HCT116 (cell line): ENCODE data around the gene DOCK4. TPM values are rescaled to one million over a fixed set of nuclear protein-coding genes. Genes with fewer than 3 reads are reported as not detected.

Source experiments
- ATAC-seq: fragments of 200-7000 bp; cut with Tn5 transposase; 2 replicates; pipeline ENCODE4 v1.9.1; 2020; ENCODE audit warnings: mild to moderate bottlenecking, moderate library complexity
- BruUV-seq: library from RNA; stranded (reverse); fragments of 400-500 nt; replicated peaks from 2 replicates; lab custom pipeline; 2021; lab: Mats Ljungman, UMichigan
- CTCF ChIA-PET: fragments of 300-600 bp; sonication (Branson Sonifier 250); formaldehyde crosslinking; loops from one replicate; lab custom pipeline; 2021; ENCODE audit warnings: antibody characterized with exemption; lab: Charles Lee
- POLR2A ChIA-PET: fragments of 300-600, 350-600 bp; sonication (Branson Sonifier 250); formaldehyde crosslinking; loops from one replicate; lab custom pipeline; 2021; ENCODE audit warnings: antibody characterized with exemption; lab: Charles Lee
- RAD21 ChIA-PET, 2 experiments: fragments of 300-600 bp; sonication (Branson Sonifier 250); formaldehyde crosslinking; loops; one replicate each; lab custom pipeline; 2023; ENCODE audit warnings: low total read pairs in 2 of 2; ENCODE audit not compliant: uncharacterized antibody in 2 of 2, unreplicated experiment in 2 of 2, low non-redundant PET in 1 of 2; lab: Charles Lee
- DNase-seq: peaks from one replicate; pipeline ENCODE4 v3.0.0-alpha.2; 2010; ENCODE audit warnings: low read depth, low spot score
- H2AFZ ChIP-seq: fragments of 200-600 bp; shearing (Covaris generic), sonication (generic); 2 replicates; pipeline ENCODE4 v1.6.1; 2017; ENCODE audit warnings: low read depth, mixed run types, mixed read lengths, antibody characterized with exemption, low read length; ENCODE audit not compliant: poor library complexity, severe bottlenecking
- H3K27ac ChIP-seq: 2 replicates; pipeline ENCODE4 v1.5.1; 2012; ENCODE audit warnings: low read depth, low read length
- H3K27me3 ChIP-seq: fragments of 200-600 bp; sonication (generic); 2 replicates; pipeline ENCODE4 v1.6.1; 2016; ENCODE audit warnings: mixed run types, low read length, mixed read lengths; ENCODE audit not compliant: insufficient read depth
- H3K36me3 ChIP-seq, 2 experiments: fragments of 200-500 bp in 1 of 2; fragments of 200-600 bp in 1 of 2; sonication (Bioruptor generic) in 1 of 2; sonication (generic) in 1 of 2; 2 replicates each; pipeline versions ENCODE4 v1.5.1 to v1.6.1; 2014 to 2016; ENCODE audit warnings: low read length in 2 of 2, inconsistent platforms in 1 of 2, mixed read lengths in 1 of 2, mixed run types in 1 of 2; ENCODE audit not compliant: insufficient read depth in 2 of 2, control insufficient read depth in 1 of 2
- H3K4me1 ChIP-seq, 2 experiments: fragments of 200-600 bp in 1 of 2; sonication (generic) in 1 of 2; 2 replicates each; pipeline versions ENCODE4 v1.5.1 to v1.6.1; 2012 to 2017; ENCODE audit warnings: low read length in 2 of 2, inconsistent platforms in 1 of 2, mild to moderate bottlenecking in 1 of 2, mixed read lengths in 1 of 2, mixed run types in 1 of 2, moderate library complexity in 1 of 2; ENCODE audit not compliant: insufficient read depth in 2 of 2, control insufficient read depth in 1 of 2
- H3K4me2 ChIP-seq: fragments of 200-600 bp; sonication (generic); 2 replicates; pipeline ENCODE4 v1.6.1; 2017; ENCODE audit warnings: mixed run types, low read length, mixed read lengths
- H3K4me3 ChIP-seq, 2 experiments: fragments of 200-600 bp in 1 of 2; sonication (generic) in 1 of 2; replicated peaks in 1 of 2; 2 replicates each; pipeline ENCODE4 v1.5.1; 2011 to 2016; ENCODE audit warnings: low read length in 2 of 2, control low read depth in 1 of 2, low read depth in 1 of 2, mild to moderate bottlenecking in 1 of 2, mixed read lengths in 1 of 2, mixed run types in 1 of 2
- H3K79me2 ChIP-seq: fragments of 200-600 bp; sonication (generic); 2 replicates; pipeline ENCODE4 v1.6.1; 2017; ENCODE audit warnings: mild to moderate bottlenecking, mixed run types, low read length, moderate library complexity, mixed read lengths; ENCODE audit not compliant: insufficient read depth
- H3K9ac ChIP-seq: fragments of 200-600 bp; sonication (generic); 2 replicates; pipeline ENCODE4 v1.6.1; 2016; ENCODE audit warnings: low read length, mixed read lengths
- H3K9me2 ChIP-seq: fragments of 200-600 bp; sonication (generic), shearing (Covaris generic); 2 replicates; pipeline ENCODE4 v1.6.1; 2017; ENCODE audit warnings: mixed run types, mild to moderate bottlenecking, moderate library complexity; ENCODE audit not compliant: insufficient read depth
- H3K9me3 ChIP-seq, 2 experiments: fragments of 200-500 bp in 1 of 2; fragments of 200-600 bp in 1 of 2; sonication (Bioruptor generic) in 1 of 2; sonication (generic) in 1 of 2; 2 replicates each; pipeline ENCODE4 v1.6.1; 2014 to 2017; ENCODE audit warnings: low read length in 2 of 2, mixed read lengths in 2 of 2, inconsistent platforms in 1 of 2, low read depth in 1 of 2, mild to moderate bottlenecking in 1 of 2, mixed run types in 1 of 2, moderate library complexity in 1 of 2; ENCODE audit not compliant: control insufficient read depth in 1 of 2, insufficient read depth in 1 of 2
- H4K20me1 ChIP-seq: fragments of 200-600 bp; sonication (generic), shearing (Covaris generic); 2 replicates; pipeline ENCODE4 v1.6.1; 2017; ENCODE audit warnings: mixed run types, mild to moderate bottlenecking, moderate library complexity; ENCODE audit not compliant: insufficient read depth
- CBX3 ChIP-seq: IDR thresholded peaks from 2 replicates; pipeline ENCODE4 v1.6.1; 2012; ENCODE audit warnings: low read depth
- EZH2phosphoT487 ChIP-seq: fragments of 200-600 bp; IDR thresholded peaks from 2 replicates; pipeline ENCODE4 v1.6.1; 2018; ENCODE audit warnings: antibody characterized with exemption, borderline replicate concordance
- FOSL1 ChIP-seq: IDR thresholded peaks from 2 replicates; pipeline ENCODE4 v1.6.1; 2012; ENCODE audit warnings: low read depth
- POLR2A ChIP-seq: IDR thresholded peaks from 2 replicates; pipeline ENCODE4 v1.7.0; 2011; ENCODE audit warnings: borderline replicate concordance; ENCODE audit not compliant: insufficient read depth, insufficient read length; ENCODE audit errors: extremely low read depth
- POLR2AphosphoS5 ChIP-seq: IDR thresholded peaks from 2 replicates; pipeline ENCODE4 v1.6.1; 2011; ENCODE audit warnings: mild to moderate bottlenecking, low read depth, low read length, moderate library complexity
- SRF ChIP-seq: IDR thresholded peaks from 2 replicates; pipeline ENCODE4 v1.6.1; 2012; ENCODE audit warnings: low read depth
- YY1 ChIP-seq: IDR thresholded peaks from 2 replicates; pipeline ENCODE4 v1.6.1; 2011; ENCODE audit warnings: low read length, low read depth, moderate library complexity, mild to moderate bottlenecking; ENCODE audit not compliant: insufficient replicate concordance; ENCODE audit errors: extremely low read depth
- ZNF274 ChIP-seq: fragments of 200-500 bp; sonication (Bioruptor generic); IDR thresholded peaks from 2 replicates; pipeline ENCODE4 v1.6.1; 2014; ENCODE audit warnings: mild to moderate bottlenecking, low read depth, low read length, inconsistent platforms
- intact Hi-C: fragments of 100-400 bp; cut with micrococcal nuclease; formaldehyde crosslinking; loops from 2 replicates; pipeline ENCODE4 v1.10.0; 2022
- total RNA-seq: library from RNA; stranded (reverse); gene quantifications from one replicate; pipeline ENCODE4 v1.2.1, GENCODE V29; 2021; ENCODE audit not compliant: unreplicated experiment
- TF ChIP-seq, protein P1 (sequence below): IDR thresholded peaks from 2 replicates; pipeline ENCODE4 v1.6.1; 2012
- TF ChIP-seq, protein P2 (sequence below), 3 experiments: fragments of 200-600 bp in 1 of 3; sonication (generic) in 1 of 3; IDR thresholded peaks in 2 of 3; conservative IDR thresholded peaks in 1 of 3; 2 replicates each; pipeline ENCODE4 v1.5.1; 2012 to 2017; ENCODE audit warnings: low read depth in 2 of 3, low read length in 2 of 3, antibody characterized with exemption in 1 of 3, borderline replicate concordance in 1 of 3, control low read depth in 1 of 3, mild to moderate bottlenecking in 1 of 3, mixed read lengths in 1 of 3, mixed run types in 1 of 3, moderate library complexity in 1 of 3; ENCODE audit not compliant: insufficient read depth in 1 of 3
- TF ChIP-seq, protein P3 (sequence below): IDR thresholded peaks from 2 replicates; pipeline ENCODE4 v1.6.1; 2012; ENCODE audit warnings: low read depth

The DOCK4 gene
- total RNA-seq, 1 experiment from 2014 or later: 2.2 TPM

DNA sequence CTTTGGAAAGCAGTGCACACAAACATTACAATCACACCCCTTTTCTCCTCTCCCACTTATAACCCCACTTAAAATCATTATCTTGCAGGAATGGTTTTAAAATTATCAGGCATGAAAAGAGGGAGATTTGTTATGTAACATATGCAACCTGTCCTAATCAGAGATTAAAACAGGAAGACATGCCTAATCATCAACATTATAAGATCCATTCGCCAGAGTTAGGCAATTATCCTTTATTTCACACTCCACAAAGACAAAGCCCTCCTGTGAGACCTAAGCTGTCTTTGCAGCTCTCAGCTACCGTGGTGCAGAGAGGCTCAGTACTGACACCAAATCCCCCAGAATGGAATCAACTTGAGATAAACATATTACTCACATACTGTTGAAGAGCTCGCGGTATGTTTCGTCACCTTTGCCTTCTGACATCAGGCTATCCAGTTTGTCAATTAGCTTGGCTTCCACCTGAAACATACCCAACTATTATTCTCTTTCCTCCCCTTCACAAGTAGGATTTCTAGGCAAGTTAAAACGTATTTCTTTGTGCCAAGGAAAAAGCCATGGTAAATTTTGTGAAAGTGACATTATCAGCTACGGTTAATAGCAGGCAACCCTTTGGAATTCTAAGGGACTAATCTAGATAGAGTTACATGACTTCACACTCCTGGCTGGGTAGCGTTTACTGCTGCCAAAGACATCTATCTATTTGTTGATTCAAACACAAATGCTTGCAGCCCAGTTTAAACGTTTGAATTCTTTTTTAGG, 417.7 kb downstream of the DOCK4 start:
- H3K4me1 ChIP-seq: no peaks in the 10 kb centered on the region
- no peaks in the 10 kb centered on the region for H3K9me2 ChIP-seq
- H3K9me3 ChIP-seq: no peaks in the 10 kb centered on the region
- no peak overlapping the region for H3K9ac ChIP-seq
- ChIA-PET CTCF (no interaction called here), RAD21 (no interaction called here), POLR2A (no interaction called here)
- H3K4me2 ChIP-seq: no peak overlapping the region
- no peak overlapping the region for H3K4me3 ChIP-seq
- no peaks in the 10 kb centered on the region for H3K36me3 ChIP-seq
- no peak overlapping the region for H3K27ac ChIP-seq
- ATAC-seq: no peak
- H4K20me1 ChIP-seq: no peaks in the 10 kb centered on the region
- no TSS peak for BruUV-seq
- DNase-seq: no peak
- no peak overlapping the region for H2AFZ ChIP-seq
- intact Hi-C loops: no loop called here
- no peaks in the 10 kb centered on the region for H3K79me2 ChIP-seq
- TF ChIP-seq FOSL1: no peak
- no peaks in the 10 kb centered on the region for H3K27me3 ChIP-seq

DNA sequence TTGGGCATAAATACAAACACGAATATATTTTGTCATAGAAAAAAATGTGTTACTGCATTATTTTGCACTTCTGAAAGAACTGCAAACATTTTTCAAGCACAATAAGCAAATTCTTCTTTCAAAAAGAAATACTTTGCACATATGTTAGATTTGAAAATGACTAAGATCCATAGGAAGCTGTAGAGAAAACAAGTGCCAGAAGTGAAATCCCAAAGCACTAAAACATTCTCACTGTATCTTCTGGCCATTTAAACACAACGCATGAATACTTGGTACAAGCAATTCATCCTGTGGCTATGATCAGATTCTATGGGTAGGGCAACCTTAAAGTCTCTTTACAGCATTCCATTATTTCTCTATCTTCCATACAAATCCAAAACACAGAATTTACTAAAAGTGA, 418.5 kb downstream of the DOCK4 start:
- no peaks in the 10 kb centered on the region for H3K9me3 ChIP-seq
- H4K20me1 ChIP-seq: no peaks in the 10 kb centered on the region
- H3K4me3 ChIP-seq: no peak overlapping the region
- H3K4me1 ChIP-seq: no peaks in the 10 kb centered on the region
- H3K9me2 ChIP-seq: no peaks in the 10 kb centered on the region
- H3K79me2 ChIP-seq: no peaks in the 10 kb centered on the region
- no peak overlapping the region for H3K4me2 ChIP-seq
- H2AFZ ChIP-seq: no peak overlapping the region
- ATAC-seq: no peak
- RAD21 ChIA-PET: no interaction called here
- POLR2A ChIA-PET: no interaction called here
- no peaks in the 10 kb centered on the region for H3K36me3 ChIP-seq
- TF ChIP-seq POLR2A (no peak), SRF (no peak), EZH2phosphoT487 (no peak), ZNF274 (no peak), POLR2AphosphoS5 (no peak), CBX3 (no peak), YY1 (no peak)
- TF ChIP-seq, protein P1, sequence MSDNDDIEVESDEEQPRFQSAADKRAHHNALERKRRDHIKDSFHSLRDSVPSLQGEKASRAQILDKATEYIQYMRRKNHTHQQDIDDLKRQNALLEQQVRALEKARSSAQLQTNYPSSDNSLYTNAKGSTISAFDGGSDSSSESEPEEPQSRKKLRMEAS: no peak
- TF ChIP-seq, protein P2, sequence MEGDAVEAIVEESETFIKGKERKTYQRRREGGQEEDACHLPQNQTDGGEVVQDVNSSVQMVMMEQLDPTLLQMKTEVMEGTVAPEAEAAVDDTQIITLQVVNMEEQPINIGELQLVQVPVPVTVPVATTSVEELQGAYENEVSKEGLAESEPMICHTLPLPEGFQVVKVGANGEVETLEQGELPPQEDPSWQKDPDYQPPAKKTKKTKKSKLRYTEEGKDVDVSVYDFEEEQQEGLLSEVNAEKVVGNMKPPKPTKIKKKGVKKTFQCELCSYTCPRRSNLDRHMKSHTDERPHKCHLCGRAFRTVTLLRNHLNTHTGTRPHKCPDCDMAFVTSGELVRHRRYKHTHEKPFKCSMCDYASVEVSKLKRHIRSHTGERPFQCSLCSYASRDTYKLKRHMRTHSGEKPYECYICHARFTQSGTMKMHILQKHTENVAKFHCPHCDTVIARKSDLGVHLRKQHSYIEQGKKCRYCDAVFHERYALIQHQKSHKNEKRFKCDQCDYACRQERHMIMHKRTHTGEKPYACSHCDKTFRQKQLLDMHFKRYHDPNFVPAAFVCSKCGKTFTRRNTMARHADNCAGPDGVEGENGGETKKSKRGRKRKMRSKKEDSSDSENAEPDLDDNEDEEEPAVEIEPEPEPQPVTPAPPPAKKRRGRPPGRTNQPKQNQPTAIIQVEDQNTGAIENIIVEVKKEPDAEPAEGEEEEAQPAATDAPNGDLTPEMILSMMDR (IDR thresholded peaks at IDR 0.05 in 2 of 3, conservative IDR thresholded peaks at IDR 0.05 in 1 of 3; ENCODE audit: borderline replicate concordance in 1 of 3, insufficient read depth in 1 of 3, low read depth in 2 of 3, low read length in 2 of 3): no peak
- TF ChIP-seq, protein P3, sequence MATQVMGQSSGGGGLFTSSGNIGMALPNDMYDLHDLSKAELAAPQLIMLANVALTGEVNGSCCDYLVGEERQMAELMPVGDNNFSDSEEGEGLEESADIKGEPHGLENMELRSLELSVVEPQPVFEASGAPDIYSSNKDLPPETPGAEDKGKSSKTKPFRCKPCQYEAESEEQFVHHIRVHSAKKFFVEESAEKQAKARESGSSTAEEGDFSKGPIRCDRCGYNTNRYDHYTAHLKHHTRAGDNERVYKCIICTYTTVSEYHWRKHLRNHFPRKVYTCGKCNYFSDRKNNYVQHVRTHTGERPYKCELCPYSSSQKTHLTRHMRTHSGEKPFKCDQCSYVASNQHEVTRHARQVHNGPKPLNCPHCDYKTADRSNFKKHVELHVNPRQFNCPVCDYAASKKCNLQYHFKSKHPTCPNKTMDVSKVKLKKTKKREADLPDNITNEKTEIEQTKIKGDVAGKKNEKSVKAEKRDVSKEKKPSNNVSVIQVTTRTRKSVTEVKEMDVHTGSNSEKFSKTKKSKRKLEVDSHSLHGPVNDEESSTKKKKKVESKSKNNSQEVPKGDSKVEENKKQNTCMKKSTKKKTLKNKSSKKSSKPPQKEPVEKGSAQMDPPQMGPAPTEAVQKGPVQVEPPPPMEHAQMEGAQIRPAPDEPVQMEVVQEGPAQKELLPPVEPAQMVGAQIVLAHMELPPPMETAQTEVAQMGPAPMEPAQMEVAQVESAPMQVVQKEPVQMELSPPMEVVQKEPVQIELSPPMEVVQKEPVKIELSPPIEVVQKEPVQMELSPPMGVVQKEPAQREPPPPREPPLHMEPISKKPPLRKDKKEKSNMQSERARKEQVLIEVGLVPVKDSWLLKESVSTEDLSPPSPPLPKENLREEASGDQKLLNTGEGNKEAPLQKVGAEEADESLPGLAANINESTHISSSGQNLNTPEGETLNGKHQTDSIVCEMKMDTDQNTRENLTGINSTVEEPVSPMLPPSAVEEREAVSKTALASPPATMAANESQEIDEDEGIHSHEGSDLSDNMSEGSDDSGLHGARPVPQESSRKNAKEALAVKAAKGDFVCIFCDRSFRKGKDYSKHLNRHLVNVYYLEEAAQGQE: no peak
- TF ChIP-seq, all 23 proteins: peak for 0
- BruUV-seq: no TSS peak
- H3K27me3 ChIP-seq: no peaks in the 10 kb centered on the region
- H3K27ac ChIP-seq: no peak overlapping the region
- DNase-seq: no peak
- CTCF ChIA-PET: no interaction called here
- intact Hi-C loops: no loop called here
- no peak overlapping the region for H3K9ac ChIP-seq
